Activated CD4-positive, alpha-beta T cell treated with anti-CD3 and anti-CD28 coated beads, Interleukin-2, Interleukin-4, amounts not matched to agents 100 ng/mL and 50 ng/mL, durations not matched to agents 16 hours and 8 hours (primary cell): ENCODE results near the gene ITPR1.
"Not testable (repeated sequence)": the region's sequence is repeated elsewhere in the genome, so short reads cannot be mapped to it uniquely, and the experiment has no call there.

Source experiments
- DNase-seq: peaks from one replicate; pipeline ENCODE4 v3.0.0-alpha.2; 2020; ENCODE audit warnings: low spot score

ITPR1 gene

GRCh38 chr3:4596612-4597011 is 103.5 kb downstream of the ITPR1 start:
- DNase-seq: no peak

DNA sequence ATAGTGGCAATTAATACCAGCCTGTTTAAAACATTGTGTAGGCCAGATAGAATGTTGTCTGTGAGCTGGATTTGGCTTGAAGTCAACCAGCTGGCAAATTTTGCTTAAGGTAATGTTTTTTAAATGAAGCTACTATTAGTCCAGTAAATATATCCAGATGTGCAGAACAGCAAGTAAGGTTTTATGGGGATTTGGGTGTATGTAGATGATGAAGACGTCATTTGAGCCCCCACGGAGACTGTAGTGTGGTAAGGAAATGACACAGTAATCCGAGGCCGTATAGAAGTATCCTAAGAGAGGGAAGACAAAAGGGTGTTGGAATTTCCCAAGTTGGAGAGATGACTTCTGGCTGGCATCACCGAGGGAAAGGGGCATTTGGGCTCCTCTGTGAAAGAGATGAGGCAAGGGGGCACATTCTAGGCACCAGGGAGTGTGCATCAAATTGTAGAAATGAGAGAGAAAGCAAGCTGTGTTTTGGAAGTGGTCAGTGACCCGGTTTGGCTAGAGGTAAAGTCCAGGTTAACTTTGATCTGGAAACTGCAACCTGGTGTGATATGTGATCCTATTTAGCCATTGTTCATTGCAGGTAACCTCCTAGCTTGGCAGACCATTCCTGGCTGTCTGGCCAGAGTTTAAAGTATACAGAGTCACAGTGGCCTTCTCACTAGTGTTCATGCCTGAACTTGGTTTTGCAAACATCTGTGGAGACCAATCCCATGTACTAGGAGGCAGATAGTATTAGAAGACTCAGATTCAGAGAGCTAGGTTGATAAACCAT is 104.2 kb downstream of the ITPR1 start:
- DNase-seq: no peak

DNA sequence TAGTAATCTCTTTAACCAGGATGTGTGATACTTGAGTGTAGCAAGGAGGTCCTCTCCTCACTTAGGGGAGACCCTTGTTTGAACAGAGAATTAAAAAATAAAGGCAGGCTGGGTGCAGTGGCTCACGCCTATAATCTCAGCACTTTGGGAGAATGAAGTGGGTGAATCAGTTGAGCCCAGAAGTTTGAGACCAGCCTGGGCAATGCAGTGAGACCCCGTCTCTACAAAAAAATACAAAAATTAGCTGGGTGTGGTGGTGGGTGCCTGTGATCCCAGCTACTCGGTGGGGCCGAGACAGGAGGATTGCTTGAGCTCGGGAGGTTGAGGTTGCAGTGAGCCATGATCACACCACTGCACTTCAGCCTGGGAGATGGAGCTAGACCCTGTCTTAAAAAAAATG is 105.1 kb downstream of the ITPR1 start:
- not testable (repeated sequence) for DNase-seq

- no peak for DNase-seq
These were observed 106.5 kb downstream of the ITPR1 start for GRCh38 chr3:4599612-4600011.

DNA sequence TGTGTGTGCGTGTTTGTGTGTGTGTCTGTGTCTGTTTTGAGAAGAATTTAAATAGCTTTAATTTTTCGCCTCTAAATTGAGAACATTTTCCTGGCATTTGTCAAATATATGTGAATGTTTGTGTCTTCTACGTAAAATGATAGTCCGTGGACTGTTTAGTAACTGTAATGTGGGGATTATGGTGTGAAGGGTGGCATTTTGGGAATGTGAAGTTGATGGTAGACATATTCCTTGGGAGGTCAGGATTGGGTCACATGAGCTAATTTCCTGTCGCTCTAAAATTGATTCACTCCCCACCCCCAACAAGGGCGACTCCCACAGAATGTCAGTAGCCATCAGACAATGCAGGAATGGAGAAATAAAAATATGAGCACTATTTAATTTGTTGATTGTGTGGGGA is 107.3 kb downstream of the ITPR1 start:
- DNase-seq: no peak

- DNase-seq: no peak
These were observed 108.7 kb downstream of the ITPR1 start for GRCh38 chr3:4601892-4602291.

DNA sequence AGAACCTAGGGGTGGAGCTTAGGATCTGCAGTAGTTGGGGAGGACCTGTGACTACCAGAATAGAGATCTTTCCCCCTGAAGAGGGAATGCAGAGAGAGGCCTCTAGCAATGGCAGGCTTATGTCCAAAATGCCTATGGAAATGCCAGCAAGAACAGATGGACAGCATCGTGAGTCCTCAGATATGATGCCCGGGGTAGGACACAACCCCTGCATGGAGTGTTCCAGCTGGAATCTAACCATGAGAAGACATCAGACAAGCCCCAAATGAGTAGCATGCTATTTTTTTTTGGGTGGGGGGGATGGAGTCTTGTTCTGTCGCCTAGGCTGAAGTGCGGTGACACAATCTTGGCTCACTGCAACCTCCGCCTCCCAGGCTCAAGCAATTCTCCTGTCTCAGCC is 111.5 kb downstream of the ITPR1 start:
- no peak for DNase-seq

- no peak for DNase-seq
These were observed 113.8 kb downstream of the ITPR1 start for GRCh38 chr3:4606911-4607310.

- no peak for DNase-seq
These were observed 120.2 kb downstream of the ITPR1 start for GRCh38 chr3:4613366-4613765.

- no peak for DNase-seq
These were observed 120.9 kb downstream of the ITPR1 start for GRCh38 chr3:4614070-4614469.

- no peak for DNase-seq
These were observed 121.8 kb downstream of the ITPR1 start for GRCh38 chr3:4614927-4615326.

DNA sequence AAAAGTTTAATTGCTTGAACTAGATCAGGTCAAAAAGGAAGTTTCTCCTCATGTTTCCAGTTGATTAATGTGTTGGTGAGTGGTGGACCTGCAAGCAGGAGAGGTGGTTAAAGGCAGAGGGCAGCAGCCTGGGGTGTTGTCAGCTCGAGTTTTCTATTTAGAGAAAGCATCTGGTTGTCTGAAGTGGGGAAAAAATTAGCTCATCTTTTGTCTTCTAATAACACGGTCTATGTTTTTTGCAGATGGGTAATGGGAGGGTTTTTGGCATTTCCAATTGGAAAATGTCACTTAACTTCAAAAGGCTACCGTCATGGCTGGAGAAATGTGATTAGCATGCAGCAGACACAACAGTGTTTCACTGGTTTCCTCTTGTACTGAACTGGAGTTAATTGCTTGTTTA is 122.6 kb downstream of the ITPR1 start:
- no peak for DNase-seq

GRCh38 chr3:4623421-4623999 is 130.4 kb downstream of the ITPR1 start:
- DNase-seq: no peak

GRCh38 chr3:4627651-4628375 is 134.7 kb downstream of the ITPR1 start:
- no peak for DNase-seq

- DNase-seq: no peak
These were observed 136.2 kb downstream of the ITPR1 start for GRCh38 chr3:4629095-4630007.

DNA sequence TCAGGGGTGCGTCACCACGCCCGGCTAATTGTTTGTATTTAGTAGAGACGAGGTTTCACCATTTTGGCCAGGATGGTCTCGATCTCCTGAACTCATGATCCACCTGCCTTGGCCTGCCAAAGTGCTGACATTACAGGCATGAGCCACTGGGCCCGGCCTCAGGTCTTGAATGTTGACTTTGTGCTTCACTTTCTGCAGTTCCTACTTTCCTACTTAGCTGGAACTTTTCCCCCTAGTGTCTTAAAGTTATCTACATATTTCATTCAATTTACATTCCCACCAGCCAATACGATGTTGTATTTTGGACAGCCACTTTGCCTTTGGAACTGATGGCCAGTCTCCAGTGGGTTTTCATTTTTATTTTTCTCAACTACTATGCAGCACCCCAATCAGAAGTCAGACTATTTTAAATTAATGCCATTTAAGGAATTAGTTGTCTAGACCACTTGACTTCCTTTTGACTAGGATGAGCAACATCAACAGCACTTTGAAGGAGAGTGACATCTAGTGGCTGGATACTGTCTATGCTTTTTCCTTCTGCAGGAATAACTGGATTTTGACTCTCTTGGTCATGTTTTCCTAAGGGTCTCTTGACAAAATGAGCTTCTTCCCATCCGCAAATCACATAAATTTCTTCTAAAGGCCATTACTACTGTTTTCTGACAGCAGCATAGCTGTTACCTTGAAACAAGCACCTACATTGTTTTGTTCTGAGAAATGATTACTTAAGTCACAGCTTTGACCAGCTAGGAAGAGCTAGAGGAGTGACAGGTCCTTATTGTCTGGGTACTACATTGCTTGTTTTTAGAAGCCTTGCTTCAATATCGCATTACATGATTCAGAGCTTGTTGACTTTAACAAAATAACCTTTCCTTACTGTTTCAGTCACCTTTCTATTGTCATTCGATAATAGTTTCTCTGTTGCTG is 140.2 kb downstream of the ITPR1 start:
- DNase-seq: peak; percentile 52

GRCh38 chr3:4634894-4635293 is 141.7 kb downstream of the ITPR1 start:
- no peak for DNase-seq

DNA sequence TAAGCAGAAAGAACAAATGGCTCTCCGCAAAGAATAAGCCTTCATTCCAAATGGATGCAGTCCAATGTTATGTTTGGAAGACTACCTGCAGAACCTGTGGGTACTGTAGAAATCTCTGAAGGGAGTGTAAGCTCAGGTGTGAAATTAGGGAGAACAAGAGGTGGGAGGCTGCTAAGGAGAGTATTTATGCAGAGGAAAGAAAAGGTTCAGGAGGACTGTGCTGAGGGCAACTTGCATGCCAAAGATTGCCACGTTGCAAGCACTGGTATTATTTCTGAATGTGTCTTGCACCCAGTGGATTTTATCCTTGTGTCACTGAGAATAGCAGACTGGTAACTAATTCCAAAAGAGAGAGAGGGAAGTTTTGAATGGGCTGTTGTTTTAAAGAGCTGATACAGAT is 144.1 kb downstream of the ITPR1 start:
- no peak for DNase-seq

- DNase-seq: no peak
These were observed 148.9 kb downstream of the ITPR1 start for GRCh38 chr3:4641863-4642563.

- DNase-seq: no peak
These were observed 149.5 kb downstream of the ITPR1 start for GRCh38 chr3:4642611-4643010.
